Measurements from ENCODE around the gene TVP23A.
A peak's percentile ranks its signal among the peaks of the same experiment; 100 is the strongest.
"Not testable (repeated sequence)": the region's sequence is repeated elsewhere in the genome, so short reads cannot be mapped to it uniquely, and the experiment has no call there.

TVP23A gene

GRCh38 chr16:10788630-10789029, 30.0 kb downstream of the TVP23A start:
- ATAC-seq, H3K9me3 Mint-ChIP-seq, H3K36me3 Mint-ChIP-seq, H3K27me3 Mint-ChIP-seq, H3K4me3 Mint-ChIP-seq: not testable (repeated sequence)
- peak overlapping the region; percentile 76 for H3K27ac Mint-ChIP-seq
- peaks cover 65% of the 10 kb centered on the region for H3K4me1 Mint-ChIP-seq

- Mint-ChIP-seq H3K4me3 (no peak overlapping the region), H3K36me3 (no peaks in the 10 kb centered on the region), H3K9me3 (no peaks in the 10 kb centered on the region), H3K27ac (peak overlapping the region; percentile 76), H3K4me1 (peaks cover 58% of the 10 kb centered on the region), H3K27me3 (no peaks in the 10 kb centered on the region)
- peak; percentile 88 for ATAC-seq
Observed at GRCh38 chr16:10787304-10787703, 31.3 kb downstream of the TVP23A start.

GRCh38 chr16:10782628-10783027, 36.0 kb downstream of the TVP23A start:
- no peaks in the 10 kb centered on the region for H3K36me3 Mint-ChIP-seq
- H3K9me3 Mint-ChIP-seq = no peaks in the 10 kb centered on the region
- no peak overlapping the region for H3K4me3 Mint-ChIP-seq
- H3K27ac Mint-ChIP-seq = peak overlapping the region; percentile 65
- no peak for ATAC-seq
- peaks cover 64% of the 10 kb centered on the region for H3K4me1 Mint-ChIP-seq
- H3K27me3 Mint-ChIP-seq = no peaks in the 10 kb centered on the region

- no peak overlapping the region for H3K4me3 Mint-ChIP-seq
- H3K27ac Mint-ChIP-seq = peak overlapping the region; percentile 77
- no peaks in the 10 kb centered on the region for H3K9me3 Mint-ChIP-seq
- peaks cover 63% of the 10 kb centered on the region for H3K4me1 Mint-ChIP-seq
- H3K36me3 Mint-ChIP-seq = no peaks in the 10 kb centered on the region
- ATAC-seq = peak; percentile 49
- no peaks in the 10 kb centered on the region for H3K27me3 Mint-ChIP-seq
Observed at GRCh38 chr16:10780628-10781027, 38.0 kb downstream of the TVP23A start.

GRCh38 chr16:10779908-10780307, 38.7 kb downstream of the TVP23A start:
- H3K36me3 Mint-ChIP-seq, H3K4me3 Mint-ChIP-seq, H3K27me3 Mint-ChIP-seq, ATAC-seq, H3K9me3 Mint-ChIP-seq: not testable (repeated sequence)
- Mint-ChIP-seq H3K4me1 (peaks cover 70% of the 10 kb centered on the region), H3K27ac (peak overlapping the region; percentile 88)

GRCh38 chr16:10777356-10777755, 41.2 kb downstream of the TVP23A start:
- H3K27me3 Mint-ChIP-seq = no peaks in the 10 kb centered on the region
- peak overlapping the region; percentile 88 for H3K27ac Mint-ChIP-seq
- H3K4me1 Mint-ChIP-seq = peaks cover 71% of the 10 kb centered on the region
- peaks cover 1% of the 10 kb centered on the region for H3K36me3 Mint-ChIP-seq
- no peak for ATAC-seq
- H3K4me3 Mint-ChIP-seq = no peak overlapping the region
- no peaks in the 10 kb centered on the region for H3K9me3 Mint-ChIP-seq

- H3K9me3 Mint-ChIP-seq, H3K36me3 Mint-ChIP-seq, H3K4me3 Mint-ChIP-seq: not testable (repeated sequence)
Observed at GRCh38 chr16:10776923-10777322, 41.7 kb downstream of the TVP23A start.

GRCh38 chr16:10776280-10776679, 42.3 kb downstream of the TVP23A start:
- peaks cover 12% of the 10 kb centered on the region for H3K36me3 Mint-ChIP-seq
- no peaks in the 10 kb centered on the region for H3K27me3 Mint-ChIP-seq
- H3K4me3 Mint-ChIP-seq = no peak overlapping the region
- no peaks in the 10 kb centered on the region for H3K9me3 Mint-ChIP-seq
- ATAC-seq = peak; percentile 78
- peaks cover 73% of the 10 kb centered on the region for H3K4me1 Mint-ChIP-seq
- H3K27ac Mint-ChIP-seq = peak overlapping the region; percentile 88

More at GRCh38 chr16:10776923-10777322, 41.7 kb downstream of the TVP23A start:
- ATAC-seq, H3K27me3 Mint-ChIP-seq: not testable (repeated sequence)
- H3K27ac Mint-ChIP-seq = peak overlapping the region; percentile 88
- H3K4me1 Mint-ChIP-seq = peaks cover 71% of the 10 kb centered on the region

GRCh38 chr16:10770907-10771306, 47.7 kb downstream of the TVP23A start:
- Mint-ChIP-seq H3K4me1 (peaks cover 63% of the 10 kb centered on the region), H3K4me3 (no peak overlapping the region), H3K36me3 (peaks cover 55% of the 10 kb centered on the region), H3K27me3 (no peaks in the 10 kb centered on the region), H3K9me3 (no peaks in the 10 kb centered on the region), H3K27ac (peak overlapping the region; percentile 77)
- no peak for ATAC-seq

- peaks cover 59% of the 10 kb centered on the region for H3K4me1 Mint-ChIP-seq
- no peaks in the 10 kb centered on the region for H3K9me3 Mint-ChIP-seq
- no peak overlapping the region for H3K4me3 Mint-ChIP-seq
- peaks cover 65% of the 10 kb centered on the region for H3K36me3 Mint-ChIP-seq
- H3K27ac Mint-ChIP-seq = no peak overlapping the region
- no peak for ATAC-seq
- H3K27me3 Mint-ChIP-seq = no peaks in the 10 kb centered on the region
Observed at GRCh38 chr16:10769381-10769780, 49.2 kb downstream of the TVP23A start.

- no peaks in the 10 kb centered on the region for H3K27me3 Mint-ChIP-seq
- peaks cover 69% of the 10 kb centered on the region for H3K4me1 Mint-ChIP-seq
- H3K27ac Mint-ChIP-seq = peak overlapping the region; percentile 98
- no peak overlapping the region for H3K4me3 Mint-ChIP-seq
- H3K9me3 Mint-ChIP-seq = peaks cover 5% of the 10 kb centered on the region
- peaks cover 84% of the 10 kb centered on the region for H3K36me3 Mint-ChIP-seq
- no peak for ATAC-seq
Observed at GRCh38 chr16:10767127-10767526, 51.5 kb downstream of the TVP23A start.

GRCh38 chr16:10765772-10766171, 52.8 kb downstream of the TVP23A start:
- peak; percentile 98 for ATAC-seq
- Mint-ChIP-seq H3K9me3 (peaks cover 5% of the 10 kb centered on the region), H3K27me3 (no peaks in the 10 kb centered on the region), H3K27ac (peak overlapping the region; percentile 98), H3K36me3 (peaks cover 84% of the 10 kb centered on the region), H3K4me3 (peak overlapping the region; percentile 63), H3K4me1 (peaks cover 55% of the 10 kb centered on the region)

- Mint-ChIP-seq H3K27me3 (no peaks in the 10 kb centered on the region), H3K36me3 (peaks cover 91% of the 10 kb centered on the region), H3K27ac (peak overlapping the region; percentile 66), H3K4me1 (peaks cover 53% of the 10 kb centered on the region), H3K9me3 (peaks cover 5% of the 10 kb centered on the region), H3K4me3 (no peak overlapping the region)
- no peak for ATAC-seq
Observed at GRCh38 chr16:10763456-10763855, 55.1 kb downstream of the TVP23A start.

GRCh38 chr16:10762336-10763016, 56.1 kb downstream of the TVP23A start:
- ATAC-seq = no peak
- Mint-ChIP-seq H3K4me3 (no peak overlapping the region), H3K27me3 (no peaks in the 10 kb centered on the region), H3K4me1 (peaks cover 48% of the 10 kb centered on the region), H3K9me3 (peaks cover 5% of the 10 kb centered on the region), H3K27ac (peak overlapping the region; percentile 66), H3K36me3 (peaks cover 91% of the 10 kb centered on the region)

- H3K4me3 Mint-ChIP-seq = no peak overlapping the region
- peaks cover 38% of the 10 kb centered on the region for H3K4me1 Mint-ChIP-seq
Observed at GRCh38 chr16:10761373-10761772, 57.2 kb downstream of the TVP23A start.

GRCh38 chr16:10760858-10761257, 57.7 kb downstream of the TVP23A start:
- Mint-ChIP-seq H3K4me3 (no peak overlapping the region), H3K27me3 (no peaks in the 10 kb centered on the region), H3K36me3 (peaks cover 87% of the 10 kb centered on the region), H3K27ac (peak overlapping the region; percentile 66), H3K4me1 (peaks cover 34% of the 10 kb centered on the region), H3K9me3 (peaks cover 5% of the 10 kb centered on the region)
- ATAC-seq = no peak

More at GRCh38 chr16:10761373-10761772, 57.2 kb downstream of the TVP23A start:
- no peak for ATAC-seq
- no peaks in the 10 kb centered on the region for H3K27me3 Mint-ChIP-seq
- H3K27ac Mint-ChIP-seq = peak overlapping the region; percentile 66
- H3K9me3 Mint-ChIP-seq = peaks cover 5% of the 10 kb centered on the region
- peaks cover 90% of the 10 kb centered on the region for H3K36me3 Mint-ChIP-seq
